ENCODE measurements around the gene TCEANC2.

- TF ChIP-seq, protein P1, sequence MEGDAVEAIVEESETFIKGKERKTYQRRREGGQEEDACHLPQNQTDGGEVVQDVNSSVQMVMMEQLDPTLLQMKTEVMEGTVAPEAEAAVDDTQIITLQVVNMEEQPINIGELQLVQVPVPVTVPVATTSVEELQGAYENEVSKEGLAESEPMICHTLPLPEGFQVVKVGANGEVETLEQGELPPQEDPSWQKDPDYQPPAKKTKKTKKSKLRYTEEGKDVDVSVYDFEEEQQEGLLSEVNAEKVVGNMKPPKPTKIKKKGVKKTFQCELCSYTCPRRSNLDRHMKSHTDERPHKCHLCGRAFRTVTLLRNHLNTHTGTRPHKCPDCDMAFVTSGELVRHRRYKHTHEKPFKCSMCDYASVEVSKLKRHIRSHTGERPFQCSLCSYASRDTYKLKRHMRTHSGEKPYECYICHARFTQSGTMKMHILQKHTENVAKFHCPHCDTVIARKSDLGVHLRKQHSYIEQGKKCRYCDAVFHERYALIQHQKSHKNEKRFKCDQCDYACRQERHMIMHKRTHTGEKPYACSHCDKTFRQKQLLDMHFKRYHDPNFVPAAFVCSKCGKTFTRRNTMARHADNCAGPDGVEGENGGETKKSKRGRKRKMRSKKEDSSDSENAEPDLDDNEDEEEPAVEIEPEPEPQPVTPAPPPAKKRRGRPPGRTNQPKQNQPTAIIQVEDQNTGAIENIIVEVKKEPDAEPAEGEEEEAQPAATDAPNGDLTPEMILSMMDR (IDR thresholded peaks at IDR 0.05; ENCODE audit: extremely low read depth in 1 of 2, insufficient read depth in 1 of 2, low read depth in 1 of 2, low read length in 2 of 2) = no peak
- TF ChIP-seq POLR2AphosphoS5 (IDR thresholded peaks at IDR 0.05; ENCODE audit: insufficient read depth, low read depth, low read length) = no peak
- TF ChIP-seq EZH2 (IDR thresholded peaks at IDR 0.05; ENCODE audit: borderline replicate concordance, low read depth, low read length, severe bottlenecking) = no peak
- peak; percentile 61 for TF ChIP-seq JUN (IDR thresholded peaks at IDR 0.05; ENCODE audit: borderline replicate concordance, insufficient read depth, insufficient read length, low read depth)
- no peak for TF ChIP-seq POLR2A (IDR thresholded peaks at IDR 0.05; ENCODE audit: low read depth, low read length)
- TF ChIP-seq, protein P2, sequence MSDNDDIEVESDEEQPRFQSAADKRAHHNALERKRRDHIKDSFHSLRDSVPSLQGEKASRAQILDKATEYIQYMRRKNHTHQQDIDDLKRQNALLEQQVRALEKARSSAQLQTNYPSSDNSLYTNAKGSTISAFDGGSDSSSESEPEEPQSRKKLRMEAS (IDR thresholded peaks at IDR 0.05; ENCODE audit: insufficient read depth, insufficient read length) = no peak
- TF ChIP-seq FOS (IDR thresholded peaks at IDR 0.05; ENCODE audit: borderline replicate concordance, insufficient read depth, low read length) = no peak
Measured at GRCh38 chr1:54135436-54136120, 82.2 kb downstream of the TCEANC2 start.
